HG03025 (cell line): ENCODE measurements around the gene RAB8B.

Experiments
- ATAC-seq: cut with Tn5 transposase; IDR thresholded peaks from one replicate; pipeline ENCODE4 v1.9.1; 2021; ENCODE audit warnings: mild to moderate bottlenecking, moderate library complexity; ENCODE audit not compliant: unreplicated experiment, low FRiP score

RAB8B gene

DNA sequence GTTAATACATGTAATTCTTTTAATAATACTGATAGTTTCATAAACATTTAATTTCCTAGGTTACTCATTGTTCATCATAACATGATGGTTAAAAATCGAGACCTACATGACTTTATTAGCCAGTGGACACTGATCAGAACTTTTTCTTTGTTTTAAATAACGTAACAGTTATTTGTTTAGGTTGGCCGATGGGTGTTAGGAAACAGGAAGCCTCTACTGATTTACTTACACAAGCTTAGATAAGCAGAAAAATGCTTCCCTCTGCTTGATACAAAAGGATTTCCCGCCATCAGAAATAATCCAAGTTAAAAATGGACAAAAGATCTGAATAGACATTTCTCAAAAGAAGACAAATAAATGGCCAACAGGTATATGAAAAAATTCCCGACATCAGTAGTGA, 71.4 kb downstream of the RAB8B start:
- no peak for ATAC-seq

DNA sequence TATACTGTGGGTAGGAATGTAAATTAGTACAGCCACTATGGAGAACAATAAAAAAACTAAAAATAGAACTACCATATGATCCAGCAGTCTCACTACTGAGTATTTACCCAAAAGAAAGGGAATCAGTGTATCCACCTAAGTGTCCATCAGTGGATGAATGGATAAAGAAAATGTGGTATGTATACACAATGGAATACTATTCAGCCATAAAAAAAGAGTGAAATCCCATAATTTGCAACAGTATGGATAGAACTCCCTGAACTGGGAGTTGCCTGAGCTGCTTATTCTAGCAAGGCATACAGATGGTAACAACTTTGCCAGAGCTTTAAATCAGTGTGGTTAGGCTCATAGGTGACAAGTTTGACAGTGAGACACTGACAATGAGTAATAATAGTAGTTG, 71.9 kb downstream of the RAB8B start:
- ATAC-seq: no peak

DNA sequence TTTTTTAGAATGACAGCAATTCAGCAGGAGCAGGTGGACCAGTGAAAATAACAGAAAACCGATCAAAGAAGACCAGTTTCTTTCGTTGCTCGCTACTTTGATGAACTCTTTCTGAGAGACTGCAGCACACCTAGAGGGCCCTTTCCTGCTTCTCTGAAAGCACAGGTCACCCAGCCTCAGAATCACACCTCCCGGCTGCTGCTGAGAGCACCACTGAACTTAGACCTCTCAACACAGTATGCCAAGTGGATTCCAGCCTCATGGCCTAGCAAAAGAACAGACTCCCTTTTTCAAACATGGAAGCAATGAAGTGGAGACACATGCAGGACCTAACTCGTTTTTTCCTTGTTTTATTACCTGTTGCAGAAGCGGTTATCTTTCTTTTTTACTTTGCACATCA, 74.1 kb downstream of the RAB8B start:
- no peak for ATAC-seq

DNA sequence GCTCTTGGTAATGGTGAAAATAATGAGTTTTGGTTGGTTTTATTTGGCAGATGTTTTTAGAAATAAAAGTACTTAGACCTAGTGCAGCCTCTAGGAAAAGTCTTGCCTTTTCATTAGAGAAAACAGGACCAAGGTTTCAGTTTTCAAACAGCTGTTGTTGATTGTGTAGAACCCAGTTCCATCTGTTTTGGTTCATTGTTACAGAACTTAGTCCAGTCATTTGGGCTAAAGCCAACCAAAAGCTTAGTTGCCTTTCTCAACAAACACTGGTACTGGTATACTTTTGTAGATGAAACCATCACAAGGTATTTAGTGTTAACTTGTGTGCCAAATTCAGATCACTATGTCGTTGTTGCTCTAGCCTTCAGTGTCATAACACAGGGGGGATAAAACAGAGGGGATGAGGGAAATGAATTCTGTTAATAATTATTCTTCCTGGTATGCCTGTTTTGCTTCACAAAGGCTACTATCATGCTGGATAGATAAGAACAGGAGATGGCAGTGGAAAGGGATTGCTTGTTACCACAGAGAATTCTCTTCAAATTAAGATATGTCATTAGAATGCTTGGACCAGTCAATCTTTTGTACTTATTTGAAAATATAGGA, 75.4 kb downstream of the RAB8B start:
- ATAC-seq: no peak

DNA sequence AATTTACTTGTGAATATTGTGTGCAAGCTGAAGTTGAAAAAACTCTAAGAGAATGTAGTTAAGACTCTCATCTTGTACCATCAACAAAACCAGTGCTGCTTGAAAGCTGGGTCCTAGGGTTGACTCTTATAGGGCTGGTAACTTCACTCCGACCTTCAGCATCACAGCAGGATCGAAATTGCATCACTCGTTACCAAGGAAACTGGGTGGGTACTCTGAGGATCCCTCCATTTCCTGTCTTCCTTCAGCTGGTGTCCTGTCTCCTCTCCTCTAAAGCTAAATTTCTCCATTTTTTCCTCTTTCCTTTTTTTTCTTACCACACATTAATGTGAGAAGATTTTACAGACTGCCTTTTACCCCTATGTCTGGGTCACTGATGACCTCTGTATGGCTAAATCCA, 85.0 kb downstream of the RAB8B start:
- ATAC-seq: no peak

DNA sequence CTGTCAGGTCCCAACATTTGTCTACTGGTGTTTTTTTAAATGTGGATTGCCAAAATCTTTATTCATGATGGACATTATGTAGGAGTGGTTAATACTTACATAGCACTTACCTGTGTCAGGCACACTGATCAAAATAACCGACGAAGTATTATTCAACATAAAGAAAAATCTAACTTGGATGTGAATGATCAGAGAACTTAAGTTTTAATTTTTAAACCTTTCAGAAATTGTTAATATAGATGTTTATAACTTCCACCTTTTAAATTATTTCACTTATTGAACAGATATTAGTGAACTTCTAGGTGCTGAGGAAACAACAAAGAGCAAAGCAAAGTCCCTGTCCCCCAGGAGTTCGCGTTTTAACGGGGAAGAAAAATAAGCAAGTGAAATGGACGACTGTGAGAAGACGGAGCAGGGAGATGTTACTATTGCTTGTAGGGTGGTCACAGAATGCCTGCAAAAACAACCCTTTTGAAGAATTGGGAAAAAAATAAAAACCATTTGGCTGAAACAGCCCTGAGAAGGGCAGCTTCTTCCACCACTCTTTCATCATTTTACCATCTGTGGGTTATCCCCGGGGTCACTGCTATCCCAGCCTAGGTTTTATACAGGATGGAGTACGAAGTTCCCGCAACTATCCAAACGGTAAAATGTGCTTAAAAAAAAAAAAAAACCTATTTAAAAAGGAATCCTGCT, 87.1 kb downstream of the RAB8B start:
- no peak for ATAC-seq

DNA sequence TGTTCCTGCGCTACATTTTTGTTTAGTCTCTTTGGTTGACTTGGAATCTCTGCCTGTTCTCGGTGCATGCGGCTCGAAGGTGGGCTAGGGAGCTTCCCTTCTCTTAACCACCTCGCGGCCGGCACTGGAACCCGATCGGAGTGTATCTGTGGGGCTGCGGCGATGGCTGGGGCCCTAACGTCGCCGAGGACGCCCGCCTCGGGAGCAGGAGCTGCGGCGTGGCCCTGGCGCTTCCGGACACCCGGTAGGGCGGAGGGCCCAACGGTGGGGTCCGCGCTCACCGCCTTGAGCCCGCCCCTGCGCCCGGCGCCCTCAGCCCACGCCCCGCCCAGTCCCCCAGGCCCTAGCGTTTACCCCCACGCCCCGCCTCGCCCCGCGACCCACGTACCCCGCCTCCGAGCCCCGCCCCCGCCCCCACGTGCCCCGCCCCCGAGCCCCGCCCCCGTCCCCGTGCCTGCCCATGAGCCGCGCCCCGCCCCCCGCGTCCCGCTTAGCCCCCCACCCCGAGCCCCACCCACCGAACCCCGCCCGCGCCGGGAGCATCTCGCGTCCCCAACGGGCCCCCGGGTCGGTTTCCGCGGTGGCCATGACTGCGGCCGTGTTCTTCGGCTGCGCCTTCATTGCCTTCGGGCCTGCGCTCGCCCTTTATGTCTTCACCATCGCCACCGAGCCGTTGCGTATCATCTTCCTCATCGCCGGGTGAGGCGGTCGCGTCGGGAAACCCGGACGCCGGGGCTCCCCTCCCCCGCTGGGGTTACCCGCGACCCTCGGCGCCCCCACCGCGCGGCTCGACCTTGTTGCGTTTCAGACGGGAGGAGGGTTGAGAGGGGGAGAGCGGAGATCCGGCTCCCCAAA, 87.9 kb downstream of the RAB8B start, which contains the start of gene APH1B:
TSS of gene APH1B (plus strand) at position 568 of the 855 bp plus-strand sequence. CDS start at position 587, 19 bp downstream.
- ATAC-seq: peak; percentile 56

DNA sequence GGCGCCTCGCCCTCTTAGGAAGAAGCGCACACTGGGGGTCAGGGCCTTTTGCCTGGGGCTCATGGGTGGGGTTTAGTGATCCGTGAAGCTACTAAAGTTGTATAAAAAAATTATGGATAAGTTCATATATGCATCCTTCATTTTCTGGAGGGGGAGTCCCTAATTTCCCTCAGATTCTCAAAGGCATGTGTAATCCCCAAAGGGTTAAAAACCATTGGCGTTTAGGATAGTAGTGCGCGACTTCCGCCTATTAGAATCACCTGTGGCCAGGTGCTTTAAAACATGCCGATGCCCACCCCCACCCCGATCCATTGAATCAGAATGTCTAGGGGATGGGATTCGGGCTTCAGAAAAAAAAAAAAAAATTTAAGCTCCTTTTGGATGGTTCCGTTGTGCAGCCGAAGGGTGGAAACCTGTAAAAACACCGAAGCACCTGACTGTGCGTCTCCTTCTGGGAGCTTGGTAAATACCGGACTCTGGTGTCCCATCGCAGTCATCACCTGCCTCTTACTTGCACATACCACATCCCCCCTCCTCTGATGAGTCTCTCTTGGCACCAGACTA, 88.6 kb downstream of the RAB8B start:
- ATAC-seq: peak; percentile 27

DNA sequence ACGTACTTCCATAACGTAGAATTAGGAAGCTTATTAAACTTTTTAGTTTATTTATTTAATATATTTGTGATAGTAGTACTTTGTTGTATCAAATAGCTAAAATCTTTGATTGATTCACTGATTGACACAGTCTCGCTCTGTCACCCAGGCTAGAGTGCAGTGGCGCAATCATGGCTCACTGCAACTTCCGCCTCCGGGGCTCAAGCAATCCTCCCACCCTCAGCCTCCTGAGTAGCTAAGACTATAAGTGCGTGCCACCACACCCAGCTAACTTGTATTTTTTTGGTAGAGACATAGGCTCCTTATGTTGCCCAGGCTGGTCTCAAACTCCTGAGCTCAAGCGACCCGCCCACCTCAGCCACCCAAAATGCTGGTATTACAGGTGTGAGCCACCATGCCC, 93.7 kb downstream of the RAB8B start:
- ATAC-seq: no peak

DNA sequence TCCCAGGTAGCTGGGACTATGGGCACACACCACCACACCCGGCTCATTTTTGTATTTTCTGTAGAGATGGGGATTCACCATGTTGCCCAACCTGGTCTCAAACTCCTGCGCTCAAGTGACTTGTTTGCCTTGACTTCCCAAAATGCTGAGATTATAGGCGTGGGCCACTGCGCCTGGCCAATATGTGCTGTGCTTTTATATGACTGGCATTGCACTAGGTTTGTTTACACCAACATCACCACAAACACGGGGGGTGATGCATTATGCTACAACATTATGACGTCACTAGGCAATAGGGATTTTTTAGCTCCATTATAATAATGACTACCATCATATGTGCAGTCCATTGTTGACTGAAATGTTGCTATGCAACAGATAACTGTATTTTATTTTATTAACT, 94.9 kb downstream of the RAB8B start:
- ATAC-seq: no peak

DNA sequence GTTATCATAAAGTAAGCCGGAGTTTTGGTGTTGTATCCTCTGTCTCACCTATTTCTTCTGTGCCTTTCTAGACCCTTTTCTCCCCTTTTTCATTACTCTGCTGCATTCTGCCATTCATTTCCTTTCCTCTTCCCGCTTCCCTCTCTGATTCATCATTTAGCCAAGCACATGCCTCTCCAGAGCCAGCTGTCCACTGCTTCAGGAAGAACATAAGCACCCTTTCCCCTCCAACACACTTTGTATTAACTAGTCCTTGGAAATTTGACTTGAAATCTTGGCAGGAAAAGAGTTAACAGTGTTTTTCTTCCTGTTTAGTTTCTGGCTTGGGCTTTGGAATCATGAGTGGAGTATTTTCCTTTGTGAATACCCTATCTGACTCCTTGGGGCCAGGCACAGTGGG, 97.7 kb downstream of the RAB8B start:
- ATAC-seq: no peak

DNA sequence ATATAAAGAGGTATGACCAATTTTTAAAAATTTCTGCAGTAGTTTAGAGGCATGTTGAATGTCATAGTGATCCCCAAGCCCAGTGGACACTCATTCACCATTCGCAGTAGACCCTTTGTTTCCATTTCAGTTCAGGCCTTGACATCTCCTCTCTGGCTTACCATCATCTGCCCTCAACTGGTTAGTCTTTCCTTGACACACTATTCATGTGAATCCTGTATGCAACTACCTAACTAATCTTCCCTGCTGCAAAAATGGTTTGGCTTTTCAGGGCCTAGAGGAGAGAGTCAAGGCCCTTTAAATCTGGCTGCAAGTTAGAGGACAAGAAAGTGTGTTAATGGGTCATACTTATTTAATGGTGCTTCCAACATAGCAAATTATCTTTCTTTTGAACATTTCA, 98.9 kb downstream of the RAB8B start:
- no peak for ATAC-seq

DNA sequence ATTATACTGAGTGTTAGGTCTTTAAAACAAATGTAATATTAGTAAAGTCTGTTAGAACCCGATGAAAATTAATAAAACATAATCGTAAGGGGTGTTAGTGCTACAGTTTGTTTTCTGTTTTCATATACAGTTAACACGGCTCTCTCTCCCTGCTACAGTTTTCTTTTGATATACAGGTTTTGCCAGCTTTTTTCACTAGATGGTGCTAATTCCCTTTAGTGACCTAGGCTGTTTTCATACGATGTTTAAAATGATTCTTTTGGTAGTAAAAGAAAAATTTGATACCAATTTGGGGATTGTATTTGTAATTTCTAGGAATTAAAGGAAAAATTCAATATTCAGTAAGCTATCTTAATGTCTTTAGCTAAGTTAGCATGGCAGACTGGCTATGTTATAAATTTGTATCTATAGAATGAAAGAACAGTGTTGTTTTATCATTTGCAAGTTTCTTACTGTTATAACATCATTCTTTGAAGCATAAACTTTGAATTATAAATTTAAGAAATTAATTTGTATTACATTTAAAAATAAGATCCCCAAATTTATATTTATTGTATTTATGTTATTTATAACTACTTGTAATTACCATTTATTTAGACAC, 99.5 kb downstream of the RAB8B start:
- ATAC-seq: no peak

DNA sequence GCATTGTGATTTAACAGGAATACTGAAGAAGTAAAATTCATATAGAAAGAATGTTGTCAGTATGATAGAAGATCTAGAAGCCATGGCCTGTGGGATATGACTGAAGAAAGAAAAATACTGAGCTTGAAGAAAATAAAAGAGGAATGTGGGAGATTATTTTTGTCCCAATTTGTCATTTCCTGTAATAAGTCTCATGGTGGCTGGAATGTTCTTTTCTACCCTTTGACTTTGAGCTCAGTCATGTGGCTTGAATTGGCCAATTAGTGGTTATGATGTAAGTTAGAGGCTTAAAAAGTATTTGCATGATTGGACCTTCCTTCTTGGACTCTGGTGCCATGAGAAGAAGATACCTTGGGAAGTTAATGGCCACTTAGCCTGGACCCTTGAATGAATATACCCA, 102.1 kb downstream of the RAB8B start:
- no peak for ATAC-seq

DNA sequence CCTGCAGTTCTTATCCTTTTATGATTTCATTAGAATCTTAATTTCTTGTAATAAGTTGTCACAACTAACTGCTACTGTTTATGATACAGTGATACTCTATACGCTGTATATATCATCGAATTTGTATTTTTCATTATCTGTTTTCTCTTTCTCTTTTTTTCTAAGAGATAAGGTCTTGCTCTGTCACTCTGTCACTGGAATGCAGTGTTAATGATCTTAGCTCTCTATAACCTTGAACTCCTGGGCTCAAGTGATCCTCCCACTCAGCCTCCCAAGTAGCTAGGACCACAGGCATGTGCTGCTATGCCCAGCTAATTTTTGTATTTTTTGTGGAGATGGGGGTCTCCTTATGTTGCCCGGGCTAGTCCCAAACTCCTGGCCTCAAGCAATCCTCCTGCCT, 102.8 kb downstream of the RAB8B start:
- no peak for ATAC-seq

DNA sequence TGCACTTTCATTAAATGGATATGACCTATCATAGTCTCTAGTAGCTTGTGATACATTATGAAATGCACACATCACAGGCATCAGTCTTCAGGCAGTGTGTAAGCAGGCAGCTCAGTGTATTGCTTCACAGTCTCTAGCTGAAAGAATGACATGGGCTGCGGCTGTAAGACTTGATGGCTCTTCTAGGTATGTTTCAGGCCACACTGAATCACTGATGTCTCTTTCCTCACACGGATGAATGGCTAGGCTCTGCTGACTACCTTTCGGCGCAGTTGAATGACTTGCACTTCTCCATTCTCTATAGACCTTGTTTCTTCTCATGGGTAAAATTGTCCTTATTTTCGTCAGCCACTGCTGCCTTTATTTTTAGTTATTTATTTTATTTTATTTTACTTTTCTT, 103.4 kb downstream of the RAB8B start:
- no peak for ATAC-seq

DNA sequence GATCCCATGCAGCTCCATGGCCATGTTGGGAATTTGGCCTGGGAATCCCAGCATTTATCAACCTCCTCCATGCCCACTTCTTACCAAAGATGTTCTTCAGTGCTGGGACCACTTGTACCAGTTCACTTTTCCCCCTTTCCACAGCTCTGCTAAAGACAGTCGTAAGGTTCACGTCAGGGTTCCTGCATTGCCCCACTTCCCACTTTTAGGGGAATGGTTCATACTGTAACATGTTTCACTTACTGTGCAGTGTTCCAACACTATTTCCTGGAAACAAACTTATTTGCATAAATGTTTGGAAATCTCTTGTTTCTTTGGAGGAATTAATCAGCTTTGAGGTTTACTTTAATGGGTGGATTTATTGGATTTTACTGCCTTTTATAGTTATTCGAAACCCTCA, 105.0 kb downstream of the RAB8B start:
- ATAC-seq: no peak

DNA sequence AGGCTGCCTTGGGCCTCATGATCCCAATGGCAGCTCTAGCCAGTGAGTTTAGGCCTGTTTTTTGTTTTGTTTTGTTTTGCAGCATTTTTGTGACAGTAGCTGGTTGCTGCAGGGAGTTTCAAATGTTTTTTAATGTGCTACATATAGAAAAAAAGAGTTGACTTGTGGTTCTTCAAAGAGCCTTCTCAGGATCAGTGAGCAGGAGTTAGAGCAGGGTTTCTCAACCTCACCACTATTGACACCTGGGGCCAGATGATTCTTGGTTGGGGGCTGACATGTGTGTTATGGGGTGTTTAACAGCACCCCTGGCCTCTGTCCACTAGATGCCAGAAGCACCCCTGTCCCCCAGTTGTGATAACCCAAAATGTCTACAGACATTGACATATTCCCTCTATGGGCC, 105.9 kb downstream of the RAB8B start:
- no peak for ATAC-seq

DNA sequence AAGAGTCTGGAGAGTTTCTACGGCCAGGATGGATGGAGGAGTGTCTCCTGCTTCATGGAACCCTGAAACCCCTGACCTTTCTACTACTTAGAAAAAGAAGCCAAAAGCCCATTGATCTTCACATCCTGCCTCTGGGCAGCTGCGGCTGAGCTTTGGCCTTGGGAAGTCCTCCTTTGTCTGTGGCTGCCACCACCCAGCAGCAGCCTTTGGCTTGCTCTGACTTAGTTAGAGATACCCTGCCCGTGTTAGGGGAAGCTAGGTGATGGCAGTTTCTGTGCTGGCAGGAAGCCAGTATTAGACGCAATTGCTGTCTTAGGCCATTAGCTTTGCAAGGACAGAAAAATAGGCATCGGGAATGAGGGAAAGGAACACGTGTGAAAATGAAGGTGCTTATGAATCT, 106.8 kb downstream of the RAB8B start:
- no peak for ATAC-seq

DNA sequence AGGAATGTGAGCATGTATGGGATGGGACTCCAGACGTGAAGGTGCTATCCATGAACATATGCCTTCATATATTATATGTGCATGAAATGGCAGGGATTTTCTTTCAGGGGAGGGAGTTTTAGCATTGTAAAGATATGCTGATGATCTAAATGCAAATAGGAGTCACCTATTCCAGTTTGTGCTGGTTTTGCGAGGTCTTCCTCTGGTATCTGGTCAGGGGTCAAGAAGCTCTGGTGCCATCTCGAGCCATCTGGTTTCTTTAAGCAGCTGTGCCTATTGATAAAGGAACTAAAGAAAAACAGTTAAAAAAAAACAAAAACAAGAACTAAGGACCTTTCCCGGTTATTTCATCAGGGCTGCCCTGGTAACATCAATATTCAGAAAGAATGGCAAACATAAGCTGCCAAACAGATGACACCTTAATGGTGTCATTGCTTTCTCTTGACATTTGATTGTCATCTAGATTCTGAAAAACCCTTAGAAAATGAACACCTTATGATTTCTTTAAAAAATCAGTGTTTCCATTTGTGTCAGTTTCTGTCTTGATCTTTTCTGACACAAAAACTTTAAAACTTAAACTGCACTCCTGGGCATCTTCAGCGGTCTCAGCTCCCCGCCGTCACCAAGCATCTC, 110.7 kb downstream of the RAB8B start:
- no peak for ATAC-seq
